Loucy (cell line): Measurements from ENCODE around the gene ELN.
A peak's percentile ranks its signal among the peaks of the same experiment; 100 is the strongest.

Experiments
- H2AFZ ChIP-seq: fragments of 200-600 bp; sonication (generic); 2 replicates; pipeline ENCODE4 v1.6.0; 2016; ENCODE audit warnings: antibody characterized with exemption, mild to moderate bottlenecking, low read length, moderate library complexity
- H3F3A ChIP-seq: fragments of 200-600 bp; 2 replicates; pipeline ENCODE4 v1.6.0; 2016; ENCODE audit warnings: antibody characterized with exemption, low read depth, mild to moderate bottlenecking
- H3K27me3 ChIP-seq: fragments of 200-600 bp; sonication (generic); 2 replicates; pipeline ENCODE4 v1.6.1; 2014; ENCODE audit warnings: low read length, mild to moderate bottlenecking; ENCODE audit not compliant: insufficient read depth, poor library complexity, severe bottlenecking
- H3K36me3 ChIP-seq: fragments of 200-600 bp; sonication (generic); 2 replicates; pipeline ENCODE4 v1.6.1; 2016; ENCODE audit warnings: low read length; ENCODE audit not compliant: insufficient read depth
- H3K4me1 ChIP-seq: fragments of 200-600 bp; sonication (generic); 2 replicates; pipeline ENCODE4 v1.5.1; 2014; ENCODE audit warnings: low read length, mild to moderate bottlenecking; ENCODE audit not compliant: insufficient read depth, poor library complexity, severe bottlenecking
- H3K4me2 ChIP-seq: fragments of 200-600 bp; sonication (generic); 2 replicates; pipeline ENCODE4 v1.6.0; 2014; ENCODE audit warnings: antibody characterized with exemption, low read length, low read depth, mild to moderate bottlenecking; ENCODE audit not compliant: poor library complexity, severe bottlenecking
- H3K4me3 ChIP-seq: fragments of 200-600 bp; sonication (generic); 2 replicates; pipeline ENCODE4 v1.5.1; 2014; ENCODE audit warnings: low read length, mild to moderate bottlenecking, mixed read lengths; ENCODE audit not compliant: poor library complexity, severe bottlenecking
- H3K79me2 ChIP-seq: fragments of 200-600 bp; sonication (generic); 2 replicates; pipeline ENCODE4 v1.6.1; 2014; ENCODE audit warnings: low read length; ENCODE audit not compliant: insufficient read depth
- H3K9ac ChIP-seq: fragments of 200-600 bp; sonication (generic); 2 replicates; pipeline ENCODE4 v1.6.0; 2014; ENCODE audit warnings: mild to moderate bottlenecking, low read depth, low read length, moderate library complexity; ENCODE audit not compliant: poor library complexity, severe bottlenecking
- H3K9me2 ChIP-seq: fragments of 200-600 bp; sonication (generic); replicated peaks from 2 replicates; pipeline ENCODE4 v1.6.1; 2016; ENCODE audit warnings: low read depth, low read length, mixed read lengths
- H3K9me3 ChIP-seq: fragments of 200-600 bp; sonication (generic); 2 replicates; pipeline ENCODE4 v1.6.1; 2014; ENCODE audit warnings: mild to moderate bottlenecking, antibody characterized with exemption, low read length, low read depth; ENCODE audit not compliant: insufficient read depth
- H4K20me1 ChIP-seq: fragments of 200-600 bp; sonication (generic); 2 replicates; pipeline ENCODE4 v1.6.0; 2014; ENCODE audit warnings: antibody characterized with exemption, low read length, mild to moderate bottlenecking; ENCODE audit not compliant: insufficient read depth, poor library complexity, severe bottlenecking
- CTCF ChIP-seq: fragments of 200-600 bp; sonication (generic); conservative IDR thresholded peaks from 2 replicates; pipeline ENCODE4 v1.5.1; 2014; ENCODE audit warnings: mild to moderate bottlenecking, antibody characterized with exemption, low read length
- EZH2phosphoT487 ChIP-seq: fragments of 200-600 bp; IDR thresholded peaks from 2 replicates; pipeline ENCODE4 v1.6.1; 2018; ENCODE audit warnings: antibody characterized with exemption, mild to moderate bottlenecking, moderate library complexity, borderline replicate concordance

Gene ELN

GRCh38 chr7:74028321-74028838, 407 bp downstream of the ELN start:
- Histone ChIP-seq H2AFZ (no peak overlapping the region), H3K9ac (no peak overlapping the region), H3K27me3 (no peaks in the 10 kb centered on the region), H3K79me2 (no peaks in the 10 kb centered on the region), H3K4me1 (peaks cover 41% of the 10 kb centered on the region), H4K20me1 (no peaks in the 10 kb centered on the region), H3K4me3 (no peak overlapping the region), H3K4me2 (peak overlapping the region; percentile 58), H3K9me3 (no peaks in the 10 kb centered on the region), H3F3A (no peaks in the 10 kb centered on the region), H3K36me3 (no peaks in the 10 kb centered on the region), H3K9me2 (no peaks in the 10 kb centered on the region)
- no peak for TF ChIP-seq EZH2phosphoT487
- TF ChIP-seq CTCF, result no peak

- no peaks in the 10 kb centered on the region for H3K27me3 ChIP-seq
- peak overlapping the region; percentile 51 for H3K4me3 ChIP-seq
- H3K9ac ChIP-seq, result peak overlapping the region; percentile 38
- no peaks in the 10 kb centered on the region for H3K36me3 ChIP-seq
- TF ChIP-seq CTCF (no peak), EZH2phosphoT487 (no peak)
- H3K4me2 ChIP-seq, result peak overlapping the region; percentile 58
- H4K20me1 ChIP-seq, result no peaks in the 10 kb centered on the region
- peak overlapping the region; percentile 4; the same call in 1 of the 2 replicates for H2AFZ ChIP-seq
- peaks cover 41% of the 10 kb centered on the region for H3K4me1 ChIP-seq
- no peaks in the 10 kb centered on the region for H3K9me2 ChIP-seq
- no peaks in the 10 kb centered on the region for H3F3A ChIP-seq
- H3K9me3 ChIP-seq, result no peaks in the 10 kb centered on the region
- no peaks in the 10 kb centered on the region for H3K79me2 ChIP-seq
These were observed 1.3 kb downstream of the ELN start for GRCh38 chr7:74029089-74029785.

GRCh38 chr7:74029991-74030415, 2.0 kb downstream of the ELN start:
- Histone ChIP-seq H3K4me2 (peak overlapping the region; percentile 58), H3K9me3 (no peaks in the 10 kb centered on the region), H4K20me1 (no peaks in the 10 kb centered on the region), H3K9me2 (no peaks in the 10 kb centered on the region), H3K79me2 (no peaks in the 10 kb centered on the region), H3K4me3 (peak overlapping the region; percentile 51), H2AFZ (no peak overlapping the region), H3K4me1 (peaks cover 41% of the 10 kb centered on the region), H3K27me3 (no peaks in the 10 kb centered on the region), H3K9ac (peak overlapping the region; percentile 38), H3F3A (no peaks in the 10 kb centered on the region), H3K36me3 (no peaks in the 10 kb centered on the region)
- TF ChIP-seq EZH2phosphoT487 (no peak), CTCF (no peak)
